Fibroblast of peridontal ligament (primary cell): ENCODE results near the gene BTF3.
"Not testable (repeated sequence)": the region's sequence is repeated elsewhere in the genome, so short reads cannot be mapped to it uniquely, and the experiment has no call there.

Source experiments
- DNase-seq: peaks from one replicate; pipeline ENCODE4 v3.0.0-alpha.2; 2010; ENCODE audit errors: extremely low read depth

Gene BTF3

GRCh38 chr5:73486119-73486899 lies 11.9 kb upstream of the BTF3 start:
- DNase-seq = no peak

DNA sequence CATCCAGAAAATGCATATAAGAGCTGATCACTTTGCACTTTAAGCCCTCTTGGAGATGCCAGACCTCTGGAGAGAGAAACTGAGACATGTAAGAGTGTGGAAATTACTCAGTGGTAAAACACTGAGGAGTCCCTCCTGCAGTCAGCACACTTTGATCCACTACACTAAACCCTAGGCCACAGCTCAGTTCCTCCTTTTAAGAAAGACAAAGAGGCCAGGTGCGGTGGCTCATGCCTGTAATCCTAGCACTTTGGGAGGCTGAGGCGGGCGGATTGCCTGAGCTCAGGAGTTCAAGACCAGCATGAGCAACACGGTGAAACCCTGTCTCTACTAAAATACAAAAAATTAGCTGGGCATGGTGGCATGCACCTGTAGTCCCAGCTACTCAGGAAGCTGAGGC lies 11.0 kb upstream of the BTF3 start:
- DNase-seq = not testable (repeated sequence)

DNA sequence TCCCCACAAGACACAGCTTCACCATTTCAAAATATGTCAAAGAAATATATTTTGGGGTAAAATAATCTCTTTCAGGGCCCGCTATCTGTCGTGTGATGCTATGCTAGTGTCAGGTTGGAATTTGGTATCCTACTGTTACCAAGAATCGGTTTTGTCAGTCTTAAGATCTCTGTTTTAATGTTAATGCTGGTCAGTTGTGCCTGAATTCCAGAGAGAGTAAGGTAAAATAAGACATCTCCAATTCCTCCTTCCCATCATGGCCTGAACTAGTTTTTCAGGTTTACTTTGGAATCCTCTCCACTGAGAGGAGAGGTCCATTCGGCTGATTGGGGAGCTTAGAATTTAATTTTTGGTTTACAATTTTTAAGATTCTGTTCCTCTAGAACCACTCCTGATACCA lies 10.4 kb upstream of the BTF3 start:
- DNase-seq = no peak

- no peak for DNase-seq
Observed at GRCh38 chr5:73488806-73489205, 9.4 kb upstream of the BTF3 start.

DNA sequence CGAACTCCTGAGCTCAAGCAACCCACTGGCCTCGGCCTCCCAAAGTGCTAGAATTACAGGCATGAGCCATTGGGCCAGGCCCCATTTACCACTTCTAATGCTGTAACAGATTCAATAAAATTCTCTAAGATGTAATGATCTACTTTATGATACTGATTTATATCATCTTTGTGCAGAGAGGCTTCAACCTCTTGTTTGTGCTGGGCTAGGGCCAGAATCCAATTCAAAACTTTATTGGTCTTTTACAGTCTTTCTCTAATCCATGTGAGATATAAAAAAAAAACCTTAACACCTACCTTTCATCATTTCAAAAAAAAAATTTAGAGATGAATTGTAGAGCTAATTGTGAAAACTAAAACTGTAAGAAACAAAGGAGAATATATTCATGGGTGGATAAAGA lies 8.2 kb upstream of the BTF3 start:
- no peak for DNase-seq

- DNase-seq = no peak
Observed at GRCh38 chr5:73491155-73491554, 7.1 kb upstream of the BTF3 start.

- no peak for DNase-seq
Observed at GRCh38 chr5:73493421-73493820, 4.8 kb upstream of the BTF3 start.

DNA sequence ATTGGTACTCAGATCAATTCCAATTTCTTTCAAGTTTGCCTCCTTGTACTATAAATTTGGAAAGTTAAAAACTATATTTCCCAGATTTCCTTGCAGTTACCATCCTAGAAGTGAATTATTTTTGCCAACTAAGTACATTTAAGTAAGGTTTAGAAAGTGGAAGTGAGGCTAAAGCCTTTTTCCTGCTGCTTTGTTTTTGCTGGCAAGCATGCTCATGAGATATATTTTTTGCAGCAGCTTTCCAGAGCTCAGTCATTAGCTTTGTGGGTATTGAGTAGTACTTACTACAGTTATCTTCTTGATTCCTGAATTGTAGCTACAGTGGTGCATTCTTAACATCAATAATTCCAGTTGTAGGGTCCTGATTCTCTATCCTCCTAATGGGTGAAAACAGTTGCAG lies 3.5 kb upstream of the BTF3 start:
- no peak for DNase-seq

DNA sequence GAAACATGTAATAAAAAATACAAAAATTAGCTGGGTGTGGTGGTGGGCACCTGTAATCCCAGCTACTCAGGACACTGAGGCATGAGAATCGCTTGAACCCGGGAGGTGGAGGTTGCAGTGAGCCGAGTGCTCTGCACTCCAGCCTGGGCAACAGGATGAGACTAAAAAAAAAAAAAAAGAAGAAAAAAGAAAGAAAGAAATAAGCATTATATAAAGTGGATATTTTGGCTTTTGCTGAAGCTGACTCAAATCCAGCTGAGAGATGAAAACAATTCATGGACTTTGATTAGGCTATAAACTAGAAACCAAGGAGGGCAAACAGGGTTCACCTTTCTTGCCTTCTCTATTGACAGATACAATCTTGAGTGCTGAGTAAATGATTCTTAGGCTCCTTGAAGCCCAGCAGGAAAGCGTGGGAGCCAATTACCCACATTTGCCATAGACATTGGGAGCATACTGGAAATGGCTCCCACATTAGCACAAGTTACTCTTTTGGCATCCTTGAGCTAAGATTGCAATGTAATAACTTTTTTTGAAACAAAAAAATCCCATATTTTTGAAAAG lies 2.4 kb upstream of the BTF3 start:
- no peak for DNase-seq

DNA sequence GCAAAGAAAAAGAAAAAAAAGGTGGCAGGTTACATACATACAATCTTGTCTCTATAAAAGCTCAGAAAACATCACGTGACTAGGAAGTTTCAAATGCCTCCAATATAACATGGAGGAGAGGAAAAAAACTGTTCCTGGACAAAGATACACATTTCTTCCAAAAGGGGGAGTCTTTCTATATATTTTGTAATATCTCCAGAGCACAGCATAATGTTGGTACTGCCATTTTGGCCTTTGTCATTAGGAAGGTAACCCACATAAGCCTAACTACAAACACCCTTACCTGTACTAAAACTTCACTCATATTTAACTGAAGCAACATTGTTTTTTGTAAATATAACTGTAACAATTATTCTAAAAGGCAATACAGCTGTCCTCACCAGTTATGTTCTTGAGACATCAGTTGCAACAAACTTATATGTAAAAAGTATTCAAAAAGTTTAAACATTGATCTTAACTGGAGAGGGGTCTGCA lies 1.2 kb upstream of the BTF3 start:
- DNase-seq = peak; percentile 71

DNA sequence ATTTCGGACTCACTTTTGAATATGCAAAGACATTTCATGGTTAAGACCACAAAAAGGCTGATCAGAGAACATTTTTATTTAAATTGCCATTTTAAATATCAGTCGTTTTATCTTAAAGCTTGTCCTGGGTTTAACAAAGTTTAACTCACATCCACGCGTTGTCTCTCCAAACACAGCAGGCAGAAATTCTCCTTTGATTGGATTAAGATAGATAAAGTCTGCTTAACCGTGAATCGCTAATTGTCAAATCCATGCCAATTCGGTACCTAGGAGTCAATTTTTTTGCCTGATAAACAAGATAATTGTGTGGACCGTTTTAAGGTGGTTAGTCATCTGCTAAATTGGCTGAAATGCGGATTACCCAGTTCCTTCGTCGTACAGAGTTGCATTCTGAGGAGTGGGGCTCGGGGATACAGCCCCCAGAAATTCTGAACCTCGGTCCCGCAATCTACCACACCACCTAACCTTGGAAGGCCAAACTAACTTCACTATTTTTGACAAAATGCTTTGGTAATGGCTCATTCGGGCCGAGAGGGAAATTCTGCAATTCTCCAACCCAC lies 665 bp upstream of the BTF3 start:
- DNase-seq = no peak

- peak; percentile 19 for DNase-seq
Observed at GRCh38 chr5:73499187-73499586, 945 bp downstream of the BTF3 start.

GRCh38 chr5:73499756-73500155 lies 1.5 kb downstream of the BTF3 start:
- DNase-seq = no peak

DNA sequence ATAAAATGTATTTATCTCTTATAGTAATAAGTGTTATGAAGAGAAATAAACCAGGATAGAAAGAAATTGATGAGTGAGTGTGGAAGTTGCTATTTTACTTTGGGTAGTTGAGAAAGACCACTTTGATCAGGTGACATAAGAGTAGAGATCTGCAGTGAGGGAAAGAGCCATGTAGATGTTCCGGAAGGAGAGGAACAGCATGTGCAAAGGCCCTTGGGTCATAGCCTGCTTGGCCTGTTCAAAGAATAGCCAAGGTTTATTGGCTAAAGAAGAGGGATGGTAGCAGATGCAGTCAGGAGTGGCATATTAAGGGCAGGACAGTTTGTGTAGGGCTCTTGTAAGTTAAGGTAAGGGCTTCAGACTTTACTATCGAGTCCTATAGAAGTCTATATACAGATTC lies 3.2 kb downstream of the BTF3 start:
- DNase-seq = no peak

GRCh38 chr5:73506459-73506955 lies 8.3 kb downstream of the BTF3 start:
- DNase-seq = no peak

GRCh38 chr5:73507062-73507461 lies 8.8 kb downstream of the BTF3 start:
- DNase-seq = no peak

- DNase-seq = not testable (repeated sequence)
Observed at GRCh38 chr5:73508521-73508920, 10.3 kb downstream of the BTF3 start.

DNA sequence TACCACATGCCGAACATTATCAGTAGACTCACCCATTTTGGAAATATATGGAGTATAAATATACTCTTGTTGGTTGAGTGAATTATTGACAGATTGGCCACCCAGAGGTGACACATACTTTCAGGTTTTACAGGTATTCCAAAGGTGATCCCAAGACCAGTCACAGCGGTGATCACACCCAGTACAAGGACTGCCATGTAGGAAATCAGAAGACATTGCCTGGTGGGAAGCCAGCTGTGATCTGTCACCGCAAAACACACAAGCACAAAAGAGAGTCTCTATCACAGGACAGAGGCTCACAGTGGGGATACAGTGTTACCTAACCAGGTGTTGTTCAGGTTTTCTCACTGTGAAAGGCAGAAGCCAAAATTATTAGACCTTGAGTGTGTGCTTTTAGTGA lies 15.8 kb downstream of the BTF3 start:
- DNase-seq = no peak

DNA sequence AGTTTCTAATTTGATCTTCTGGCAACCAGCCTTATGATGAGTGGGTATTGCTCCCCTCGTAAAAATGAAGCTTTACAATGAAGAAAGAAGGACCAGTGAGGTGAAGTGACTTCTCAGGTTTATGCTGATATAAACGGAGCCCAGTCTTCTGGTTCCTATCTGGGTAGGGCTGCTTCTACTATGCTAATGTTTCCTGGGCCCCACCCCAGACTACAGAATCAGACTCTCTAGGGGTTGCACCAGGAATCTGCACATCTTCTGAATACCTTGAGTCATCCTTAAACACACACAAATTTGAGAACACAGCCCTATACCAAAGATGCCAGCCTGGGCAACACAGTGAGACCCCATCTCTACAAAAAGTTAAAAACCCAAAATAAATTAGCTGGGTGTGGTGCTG lies 16.2 kb downstream of the BTF3 start:
- no peak for DNase-seq

DNA sequence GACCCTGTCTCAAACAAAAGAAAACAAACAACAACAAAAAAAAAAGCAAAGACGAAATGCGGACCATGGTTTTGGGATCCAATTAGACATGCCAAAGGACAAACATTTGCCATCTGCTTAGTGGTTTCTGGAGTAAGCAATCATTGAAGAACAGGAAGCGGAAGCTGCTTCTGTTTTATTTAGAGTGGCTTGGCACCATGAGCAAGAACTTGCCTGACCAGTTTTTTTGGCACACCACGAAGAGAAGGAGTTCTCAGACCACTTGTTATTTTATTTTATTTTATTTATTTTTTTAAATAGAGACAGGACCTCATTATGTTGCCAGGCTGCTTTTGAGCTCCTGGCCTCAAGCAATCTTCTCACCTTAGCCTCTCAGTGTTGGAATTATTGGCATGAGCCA lies 17.0 kb downstream of the BTF3 start:
- peak; percentile 46 for DNase-seq

DNA sequence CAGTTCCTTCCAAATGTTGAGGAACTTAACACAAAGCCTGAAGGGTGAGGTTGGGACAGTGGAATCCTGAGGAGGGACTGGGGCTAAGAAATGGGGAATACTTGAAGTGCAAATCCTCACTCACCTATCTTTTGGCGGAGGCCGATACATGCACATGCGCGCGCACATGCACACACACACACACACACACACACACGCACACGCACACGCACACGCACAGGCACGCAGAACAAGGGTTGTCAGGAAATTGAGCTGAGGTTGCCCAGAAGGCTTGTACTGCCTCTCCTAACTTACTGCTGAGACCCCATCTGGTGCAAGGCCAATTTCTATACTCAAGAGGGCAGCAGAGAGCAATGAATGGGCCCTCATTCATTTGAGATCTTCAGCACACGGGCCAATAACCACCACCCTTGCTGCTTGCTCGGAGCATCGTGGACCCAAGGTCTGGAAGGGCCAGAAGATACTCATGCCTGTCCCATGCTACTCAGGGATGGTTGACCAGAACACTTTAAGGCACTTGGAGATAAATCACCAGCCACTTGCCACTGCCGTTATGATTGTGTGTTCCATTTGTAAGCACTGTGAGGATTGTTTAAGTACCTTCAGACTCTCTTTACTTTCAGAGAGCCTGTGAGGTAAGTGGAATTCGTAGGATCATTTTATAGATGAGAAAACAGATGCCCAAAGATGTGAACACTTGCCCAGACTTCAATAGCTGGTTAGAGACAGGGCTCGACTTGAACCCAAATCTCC lies 21.5 kb downstream of the BTF3 start:
- peak; percentile 84 for DNase-seq

GRCh38 chr5:73522989-73523388 lies 24.7 kb downstream of the BTF3 start:
- DNase-seq = no peak
